HG03064 (cell line): ENCODE measurements around the gene ZNF385D.

ENCODE experiments used
- ATAC-seq: cut with Tn5 transposase; IDR thresholded peaks from one replicate; pipeline ENCODE4 v1.9.1; 2021; ENCODE audit warnings: low read depth; ENCODE audit not compliant: unreplicated experiment

The ZNF385D gene

DNA sequence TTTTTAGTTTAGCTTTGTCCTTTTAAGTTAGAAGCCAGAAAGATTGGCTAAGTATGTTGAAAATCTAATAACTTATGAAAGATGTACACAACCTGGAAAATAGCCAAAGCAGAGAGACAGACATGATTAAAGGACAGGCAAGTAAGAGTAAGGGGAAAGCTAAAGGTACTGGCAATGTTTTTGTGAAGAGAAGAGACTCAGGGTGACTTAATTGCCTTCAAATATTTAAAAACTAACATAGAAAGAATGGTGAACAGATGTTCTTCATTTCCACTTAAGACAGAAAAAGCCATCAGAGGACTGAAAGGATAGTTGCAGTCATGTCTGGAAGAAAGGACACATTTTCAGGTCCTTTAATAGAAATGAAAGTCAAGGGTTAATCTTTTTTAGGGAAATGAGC is 68.8 kb downstream of the ZNF385D start:
- no peak for ATAC-seq

DNA sequence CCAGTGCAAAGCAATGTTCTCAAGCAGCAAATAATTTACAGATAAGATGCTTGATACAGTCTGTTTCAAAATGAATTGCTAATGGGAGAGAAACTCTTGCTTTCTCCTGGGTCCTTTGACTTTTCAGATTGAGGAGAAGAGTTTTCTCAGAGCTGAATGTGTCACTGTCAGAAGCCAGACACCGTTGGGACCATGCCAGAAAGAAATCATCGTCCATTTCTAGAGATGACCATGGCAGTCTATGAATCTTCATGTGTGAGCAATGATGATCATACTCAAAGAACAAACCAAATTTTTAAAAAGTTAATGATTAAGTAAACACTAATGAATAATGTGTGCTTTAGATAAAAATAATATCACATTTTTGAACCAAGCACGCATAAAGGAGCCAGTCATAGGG is 77.6 kb downstream of the ZNF385D start:
- no peak for ATAC-seq

DNA sequence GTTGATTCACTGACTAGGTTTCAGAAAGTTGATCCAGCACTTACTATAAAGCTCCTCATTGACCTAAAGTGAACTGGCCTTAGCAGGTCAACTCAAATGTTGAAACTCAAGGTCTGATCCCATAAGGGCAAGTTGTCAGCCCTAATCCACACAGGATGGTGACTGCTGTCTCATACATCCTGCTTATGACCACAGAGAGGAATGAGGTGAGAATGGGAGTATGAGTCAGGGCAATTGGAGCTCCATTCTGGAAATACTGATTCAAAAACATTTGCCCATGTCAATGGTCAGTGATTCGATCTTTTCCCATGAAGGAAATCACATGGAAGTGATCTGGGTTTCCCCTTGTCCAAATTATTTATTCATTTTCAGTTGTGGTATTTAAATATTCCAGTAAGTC is 78.7 kb downstream of the ZNF385D start:
- no peak for ATAC-seq

DNA sequence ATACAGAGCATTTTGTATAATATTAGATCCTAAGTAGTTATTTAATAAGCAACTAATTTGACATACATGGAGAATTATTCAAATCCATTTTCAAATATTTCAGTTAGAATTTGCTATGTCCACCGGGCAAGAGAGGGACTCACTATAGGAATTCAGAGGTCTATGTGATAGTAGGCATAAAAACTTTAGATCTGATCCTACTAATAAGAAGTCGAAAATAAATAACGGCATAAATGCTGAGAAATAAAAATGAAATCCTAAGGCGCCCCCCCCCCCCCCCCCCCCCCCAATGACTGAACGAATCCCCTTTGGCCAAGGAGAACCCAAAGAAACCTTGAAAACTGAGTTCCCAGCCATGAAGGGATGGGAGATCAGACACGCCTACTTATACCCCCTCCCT is 80.6 kb downstream of the ZNF385D start:
- no peak for ATAC-seq

DNA sequence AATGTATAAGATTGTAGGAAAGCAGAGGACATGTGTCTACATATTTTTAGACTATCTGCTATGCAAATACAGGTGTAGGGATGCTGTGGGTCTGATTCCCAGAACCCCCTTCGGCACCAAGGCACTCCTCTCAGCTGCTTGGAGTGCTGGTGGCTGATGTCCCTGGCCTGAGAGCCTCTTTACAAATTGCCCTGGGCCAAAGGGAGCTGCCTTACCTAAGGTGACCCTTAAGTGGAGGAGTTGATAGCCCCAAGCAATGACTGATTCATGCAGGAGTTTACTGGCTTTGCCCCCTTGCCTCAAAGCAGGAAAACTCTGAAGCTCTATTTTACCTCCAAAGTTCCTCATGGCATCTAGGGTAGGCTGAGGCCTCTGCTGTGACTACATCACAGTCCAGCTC is 83.0 kb downstream of the ZNF385D start:
- ATAC-seq = no peak

DNA sequence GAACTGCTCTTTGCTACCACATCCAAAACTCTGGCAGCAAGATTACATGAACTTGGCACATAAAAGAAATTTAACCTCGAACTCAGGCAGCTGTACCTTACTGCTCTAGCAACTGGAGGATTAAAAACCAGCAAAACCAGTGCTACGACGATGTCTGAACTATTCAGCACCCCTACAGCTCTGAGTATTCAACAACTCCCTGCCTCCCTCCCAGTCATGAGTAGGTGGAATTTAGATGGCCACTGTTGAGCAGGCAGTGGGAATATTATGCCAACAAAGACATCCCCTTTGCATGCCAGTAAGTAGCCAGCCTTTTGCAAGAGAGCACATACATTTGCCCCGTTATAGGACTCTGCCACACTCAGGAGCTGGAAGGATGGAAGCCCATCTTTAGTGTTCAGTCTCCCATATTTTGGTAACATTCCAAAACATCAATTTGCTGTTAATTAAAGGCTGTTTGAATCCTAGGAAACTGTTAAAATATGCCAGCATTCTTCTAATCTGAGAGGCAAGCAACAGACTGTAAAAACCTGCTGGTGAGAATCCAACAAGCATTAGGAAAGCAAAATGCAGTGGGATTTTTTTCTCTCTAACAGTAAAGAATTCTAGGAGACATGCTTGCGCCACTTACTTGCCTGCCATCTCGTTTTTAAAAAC is 85.4 kb downstream of the ZNF385D start:
- ATAC-seq = no peak

DNA sequence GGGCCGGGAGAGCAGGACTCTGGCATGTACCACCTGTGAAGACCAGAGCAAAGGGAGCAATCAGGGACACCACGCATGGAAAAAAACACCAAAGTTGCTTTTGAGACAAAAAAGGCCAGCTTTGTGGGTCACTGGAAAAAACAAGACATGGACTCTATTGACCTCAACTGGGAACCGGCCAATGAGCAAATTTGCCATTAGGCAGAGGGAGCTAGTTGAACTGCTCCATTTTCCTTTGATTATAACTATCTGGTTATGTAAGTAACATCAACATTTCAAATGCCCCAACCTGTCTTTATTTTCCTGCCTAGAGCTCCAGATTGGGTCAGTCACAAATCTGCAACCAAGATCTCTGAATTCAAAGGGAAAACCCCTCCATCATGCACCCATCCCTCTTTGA is 86.0 kb downstream of the ZNF385D start:
- no peak for ATAC-seq

DNA sequence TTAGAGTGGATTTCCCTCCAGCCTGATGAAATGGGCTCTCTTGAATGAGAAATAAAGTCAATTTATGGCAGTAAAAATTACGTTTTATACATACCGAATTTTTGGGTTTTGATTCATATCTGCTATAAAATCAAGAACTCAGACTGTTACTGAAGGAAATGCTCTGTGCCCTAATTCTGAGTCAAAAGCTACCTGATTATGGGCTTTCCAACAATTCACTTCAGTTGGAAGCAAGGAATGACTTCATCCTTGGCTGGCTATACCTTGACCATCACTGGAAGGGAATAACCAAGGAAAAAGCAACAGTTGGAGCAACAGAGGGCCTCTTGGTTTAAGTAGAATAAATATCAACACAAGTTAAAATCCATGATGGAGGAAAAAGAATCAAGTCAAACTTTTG is 88.6 kb downstream of the ZNF385D start:
- no peak for ATAC-seq

DNA sequence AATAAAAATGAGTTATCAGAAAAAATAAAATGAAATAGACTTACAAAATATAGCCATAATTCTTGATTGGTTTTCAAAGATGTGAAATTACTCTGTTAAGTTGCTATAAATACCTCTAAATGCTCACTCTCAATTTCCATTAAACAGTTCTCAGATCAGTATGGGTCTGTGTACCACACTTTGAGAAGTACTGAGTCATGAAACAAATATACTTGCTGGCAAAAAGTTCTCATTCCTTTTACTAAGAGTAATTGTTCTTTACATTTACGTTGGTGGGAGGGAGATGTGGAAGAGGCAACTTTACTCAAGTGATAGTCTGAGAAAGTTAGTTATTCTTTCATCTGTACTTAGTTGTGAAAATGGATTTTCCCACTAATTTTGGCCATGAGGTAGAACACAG is 96.3 kb downstream of the ZNF385D start:
- no peak for ATAC-seq

DNA sequence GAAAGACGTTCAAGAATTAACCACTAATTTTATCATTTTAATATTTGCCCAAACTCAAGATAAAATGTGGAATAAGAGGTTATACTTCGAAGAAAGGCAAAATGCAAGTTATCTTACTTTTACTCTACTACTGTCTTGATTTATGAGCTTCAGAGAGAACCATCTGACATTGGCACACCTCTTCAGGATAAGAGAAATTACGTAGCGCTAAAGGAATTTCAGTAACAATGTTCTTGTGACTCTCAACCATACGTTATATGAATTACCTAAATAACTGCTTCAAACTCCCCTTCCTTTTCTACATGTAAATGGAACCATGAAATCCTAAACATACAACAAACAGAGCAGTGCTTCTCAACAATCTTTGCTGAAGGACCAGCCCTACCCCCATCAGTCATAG is 96.8 kb downstream of the ZNF385D start:
- ATAC-seq = no peak

DNA sequence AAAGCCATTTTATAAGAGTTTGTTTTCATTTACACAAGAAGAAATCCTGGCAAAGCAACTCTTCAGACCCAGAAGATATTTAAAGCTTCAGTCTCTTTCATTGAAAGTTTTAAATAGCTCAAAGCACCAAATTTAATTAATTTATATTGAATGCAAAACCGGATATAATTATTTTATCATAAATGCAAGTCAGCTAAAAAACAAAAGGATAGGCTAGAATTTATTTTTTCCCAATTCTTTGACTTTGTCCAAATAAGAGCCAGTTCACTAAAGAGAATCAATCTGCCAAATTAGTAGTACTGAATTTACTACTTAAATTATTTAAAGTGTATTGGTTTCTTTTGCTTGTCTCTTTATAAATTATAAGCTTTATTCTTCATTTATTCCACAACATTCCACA is 101.5 kb downstream of the ZNF385D start:
- no peak for ATAC-seq

DNA sequence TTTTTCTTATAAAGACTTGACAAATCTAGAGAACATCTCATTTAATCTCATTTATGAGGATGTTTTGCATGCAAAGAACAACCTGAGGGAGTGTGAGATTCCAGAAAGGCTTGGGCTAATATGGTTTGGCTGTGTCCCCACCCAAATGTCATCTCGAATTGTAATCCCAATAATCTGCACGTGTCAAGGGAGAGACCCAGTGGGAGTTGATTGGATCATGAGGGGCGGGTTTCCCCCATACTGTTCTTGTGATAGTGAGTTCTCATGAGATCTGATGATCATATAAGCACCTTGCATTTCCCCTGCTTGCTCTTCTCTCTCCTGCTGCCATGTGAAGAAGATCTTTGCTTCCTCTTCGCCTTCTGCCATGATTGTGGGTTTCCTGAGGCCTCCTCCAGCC is 103.0 kb downstream of the ZNF385D start:
- ATAC-seq = no peak

DNA sequence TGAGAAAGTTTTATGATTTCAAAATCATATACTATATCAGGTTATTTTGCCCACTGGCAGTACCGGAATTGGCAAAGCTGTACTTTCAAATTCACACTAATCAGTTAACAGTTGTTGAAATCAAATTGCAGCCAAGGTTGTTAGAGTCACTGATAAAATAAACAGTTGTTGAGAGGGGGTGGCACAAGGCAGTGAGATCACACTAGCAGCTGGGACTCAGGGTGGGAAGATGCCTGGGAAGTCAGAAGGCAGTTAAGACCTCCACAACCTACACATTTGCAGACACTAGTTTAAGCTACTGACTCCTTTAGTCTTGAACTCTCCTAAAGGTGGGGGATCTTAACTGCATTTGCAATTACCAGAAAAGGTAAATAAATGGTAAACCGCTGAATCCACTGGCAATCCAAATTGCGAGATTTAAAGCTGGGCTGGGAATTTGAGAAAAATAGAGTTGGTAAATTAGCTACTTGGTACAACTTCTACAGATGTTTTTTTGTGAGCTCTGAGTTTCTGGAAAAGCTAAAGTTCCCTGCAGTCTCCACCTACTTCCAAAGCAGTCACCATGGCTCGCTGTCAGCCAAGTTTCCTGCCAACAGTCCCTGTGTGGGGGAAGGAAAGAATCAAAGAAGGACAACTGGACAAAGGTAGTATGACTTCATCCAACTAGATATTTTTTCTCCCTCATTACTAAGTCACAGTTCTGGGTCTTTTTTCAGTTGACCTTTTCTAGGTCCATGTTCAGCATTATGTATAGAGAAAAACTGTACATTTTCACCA is 105.7 kb downstream of the ZNF385D start:
- ATAC-seq = no peak

DNA sequence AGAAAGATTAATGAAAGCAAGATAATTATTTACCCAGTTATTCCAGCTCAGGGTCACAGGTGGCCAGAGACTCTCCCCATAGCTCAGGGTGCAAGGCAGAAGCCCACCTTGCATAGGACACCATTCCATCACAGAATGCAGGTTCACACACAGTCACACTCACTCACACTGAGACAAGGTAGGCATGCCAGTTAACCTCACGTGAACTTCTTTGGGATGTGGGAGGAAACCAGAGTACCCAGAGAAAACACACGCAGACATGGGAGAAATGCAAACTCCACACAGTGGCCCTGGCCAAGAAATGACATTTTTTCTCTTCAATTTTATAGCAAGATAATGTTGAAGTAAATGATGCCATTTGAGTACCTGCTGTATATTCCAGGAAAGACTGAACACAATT is 106.7 kb downstream of the ZNF385D start:
- ATAC-seq = no peak

DNA sequence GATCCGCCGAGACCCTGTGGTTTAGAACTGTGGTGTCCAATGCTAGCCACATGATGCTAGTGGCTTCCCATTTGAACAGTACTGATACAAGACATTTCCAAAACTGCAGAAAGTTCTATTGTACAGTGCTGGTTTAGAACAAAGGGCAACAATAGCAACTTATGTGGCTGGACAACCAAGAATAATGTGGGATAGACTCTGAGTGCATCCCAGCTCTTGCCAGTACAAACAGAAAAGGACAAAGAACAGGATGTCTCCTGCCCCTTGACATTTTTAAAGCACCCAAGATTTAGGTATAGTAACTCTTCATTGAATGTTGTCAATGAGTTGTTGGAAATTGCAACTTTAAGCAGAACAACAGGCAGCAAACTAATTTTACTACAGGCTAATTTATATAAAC is 107.3 kb downstream of the ZNF385D start:
- ATAC-seq = no peak

DNA sequence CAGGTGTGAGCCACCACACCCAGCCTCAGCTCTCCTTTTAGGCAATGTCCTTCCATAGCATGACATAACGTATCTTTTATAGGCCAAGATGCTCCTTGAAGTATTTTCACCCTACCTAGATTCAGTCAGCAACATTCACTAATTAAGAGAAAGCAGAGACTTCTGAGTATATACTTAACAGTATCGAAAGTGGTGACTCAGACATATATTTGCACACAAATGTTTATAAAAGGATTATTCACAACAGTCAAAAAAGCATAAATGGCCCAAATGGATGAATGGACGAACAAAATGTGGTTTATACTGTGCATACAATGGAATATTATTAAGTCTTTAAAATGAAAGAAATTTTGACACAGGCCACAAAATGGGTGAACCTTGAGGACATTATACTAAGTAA is 108.6 kb downstream of the ZNF385D start:
- no peak for ATAC-seq

DNA sequence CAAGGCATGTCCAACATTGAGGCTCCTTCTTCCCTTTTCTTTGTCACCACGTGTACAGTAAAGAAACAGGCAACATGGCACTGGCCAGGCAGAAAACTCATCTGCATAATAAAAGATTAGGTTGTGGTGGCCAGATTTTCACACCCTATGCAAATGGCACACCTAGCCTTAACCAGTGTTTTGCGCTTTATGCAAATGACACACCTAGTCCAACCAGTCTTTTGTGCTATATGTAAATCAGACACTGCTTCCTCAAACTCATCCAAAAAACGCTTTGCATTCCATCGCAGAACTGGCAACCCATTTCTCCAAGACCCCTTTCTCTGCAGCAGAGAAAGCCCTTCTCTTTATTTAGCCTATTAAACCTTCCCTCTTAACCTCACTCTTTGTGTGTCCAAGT is 109.1 kb downstream of the ZNF385D start:
- ATAC-seq = no peak

DNA sequence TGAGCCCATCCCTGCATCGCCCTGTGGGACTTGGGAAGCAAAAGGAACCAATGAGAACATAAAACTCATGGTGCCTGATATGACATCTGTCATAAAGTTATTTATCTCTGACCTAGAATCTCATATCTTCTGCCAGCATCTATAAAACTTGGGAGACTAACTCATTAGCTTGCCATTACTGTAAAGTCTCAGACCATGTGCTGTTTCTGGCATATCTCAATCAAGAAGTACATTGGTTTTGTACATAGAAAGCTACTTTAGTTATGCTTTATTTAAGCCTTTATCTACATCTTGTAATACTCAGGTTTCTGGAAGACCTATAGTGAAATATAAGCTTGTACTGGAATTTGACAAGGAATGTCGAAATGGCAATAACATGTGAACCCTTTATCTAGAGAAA is 112.5 kb downstream of the ZNF385D start:
- no peak for ATAC-seq

DNA sequence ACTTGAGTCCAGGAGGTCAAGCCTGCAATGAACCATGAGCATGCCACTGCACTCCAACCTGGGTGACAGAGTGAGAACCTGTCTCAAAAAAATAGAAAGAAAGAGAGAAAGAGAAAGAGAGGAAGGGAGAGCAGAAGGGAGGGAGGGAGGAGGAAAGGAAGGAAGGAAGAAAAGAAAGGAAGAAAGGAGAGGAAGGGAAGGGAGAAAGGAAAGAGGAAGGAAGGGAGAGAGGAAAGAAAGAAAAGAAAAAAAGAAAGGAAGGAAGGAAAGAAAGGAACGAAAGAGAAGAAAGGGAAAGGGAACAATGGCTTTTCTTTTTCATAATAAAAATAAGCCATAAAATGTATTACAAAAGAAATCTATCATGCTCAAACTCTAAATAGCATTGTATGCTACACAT is 116.9 kb downstream of the ZNF385D start:
- ATAC-seq = no peak

DNA sequence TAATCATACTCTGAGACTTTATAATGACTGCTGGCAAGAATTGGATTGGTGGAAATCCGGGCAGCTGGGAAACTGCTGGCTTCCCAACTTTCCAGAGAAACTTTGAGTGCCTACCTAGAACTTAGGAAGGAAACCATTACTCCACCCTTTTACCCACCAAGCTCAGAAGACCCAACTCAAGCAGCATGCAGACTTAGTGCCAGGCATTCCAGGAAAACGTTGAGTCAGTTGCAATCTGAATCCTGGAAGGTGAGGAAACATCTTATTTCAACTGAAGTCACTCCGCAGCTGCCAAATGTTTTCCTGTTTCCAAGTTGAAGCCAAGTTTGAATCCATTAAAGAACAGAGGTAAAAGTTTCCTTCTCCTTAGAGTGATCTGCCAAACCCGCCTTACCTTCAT is 126.5 kb downstream of the ZNF385D start:
- no peak for ATAC-seq

DNA sequence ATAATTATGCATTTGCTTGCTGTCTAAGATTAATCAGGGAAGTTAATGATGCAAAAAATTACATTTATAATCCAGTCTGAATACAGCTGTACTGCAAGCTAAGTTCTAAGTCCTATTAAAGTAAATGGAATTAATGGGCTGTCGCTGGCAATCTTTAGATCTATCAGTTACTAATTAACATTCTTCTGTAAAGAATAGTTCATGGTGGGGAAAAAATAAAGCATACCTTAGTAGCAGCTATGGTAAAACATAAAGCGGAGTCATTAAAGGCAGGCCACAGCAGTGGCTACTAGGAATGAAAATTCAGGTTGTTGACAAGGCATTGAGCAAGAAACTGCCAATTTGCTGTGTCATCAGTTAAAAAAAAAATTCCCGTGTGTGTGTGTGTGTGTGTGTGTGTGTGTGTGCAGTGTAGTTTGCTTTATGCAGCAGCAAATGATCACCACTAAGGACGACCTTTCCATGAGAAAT is 129.8 kb downstream of the ZNF385D start:
- ATAC-seq = no peak

DNA sequence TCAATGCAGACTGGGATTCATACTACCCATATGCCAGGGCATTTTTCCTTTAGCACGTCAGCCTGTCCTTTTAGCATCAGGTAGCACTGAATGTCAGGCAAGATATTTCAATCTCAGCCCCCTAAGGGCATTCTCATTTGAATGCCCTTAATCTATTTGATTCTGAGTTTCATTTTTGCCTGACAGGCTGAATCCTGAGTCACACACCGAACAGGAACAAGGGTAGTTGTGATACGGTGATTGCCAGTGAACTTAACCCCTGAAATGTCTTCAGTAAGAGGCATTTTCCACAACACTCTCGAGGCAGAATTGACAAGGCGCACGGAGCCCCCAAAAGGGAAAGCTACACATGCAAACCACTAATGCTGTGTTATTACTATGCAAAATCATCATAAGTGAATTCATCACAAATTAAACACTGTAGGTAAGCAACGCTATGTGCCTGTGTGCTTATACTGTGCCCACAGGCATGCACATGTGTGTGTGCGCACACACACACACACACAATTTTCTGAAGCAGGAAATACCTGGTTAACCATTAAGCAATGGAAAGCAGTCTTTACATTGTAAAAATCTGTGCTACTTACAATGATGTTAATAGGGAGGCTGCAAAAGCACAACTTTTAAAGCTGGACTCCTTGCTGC is 130.4 kb downstream of the ZNF385D start:
- no peak for ATAC-seq
